22Rv1 (cell line): ENCODE results near the gene TRIB2.

Experiments used
- ZFX ChIP-seq: fragments of 450-650 bp; IDR thresholded peaks from 2 replicates; pipeline ENCODE4 v1.6.1; 2017; ENCODE audit warnings: antibody characterized with exemption, borderline replicate concordance
- TF ChIP-seq, protein P1 (sequence below): fragments of 450-650 bp; IDR thresholded peaks from 2 replicates; pipeline ENCODE4 v1.5.1; 2017; ENCODE audit warnings: mild to moderate bottlenecking

- TF ChIP-seq, protein P1, sequence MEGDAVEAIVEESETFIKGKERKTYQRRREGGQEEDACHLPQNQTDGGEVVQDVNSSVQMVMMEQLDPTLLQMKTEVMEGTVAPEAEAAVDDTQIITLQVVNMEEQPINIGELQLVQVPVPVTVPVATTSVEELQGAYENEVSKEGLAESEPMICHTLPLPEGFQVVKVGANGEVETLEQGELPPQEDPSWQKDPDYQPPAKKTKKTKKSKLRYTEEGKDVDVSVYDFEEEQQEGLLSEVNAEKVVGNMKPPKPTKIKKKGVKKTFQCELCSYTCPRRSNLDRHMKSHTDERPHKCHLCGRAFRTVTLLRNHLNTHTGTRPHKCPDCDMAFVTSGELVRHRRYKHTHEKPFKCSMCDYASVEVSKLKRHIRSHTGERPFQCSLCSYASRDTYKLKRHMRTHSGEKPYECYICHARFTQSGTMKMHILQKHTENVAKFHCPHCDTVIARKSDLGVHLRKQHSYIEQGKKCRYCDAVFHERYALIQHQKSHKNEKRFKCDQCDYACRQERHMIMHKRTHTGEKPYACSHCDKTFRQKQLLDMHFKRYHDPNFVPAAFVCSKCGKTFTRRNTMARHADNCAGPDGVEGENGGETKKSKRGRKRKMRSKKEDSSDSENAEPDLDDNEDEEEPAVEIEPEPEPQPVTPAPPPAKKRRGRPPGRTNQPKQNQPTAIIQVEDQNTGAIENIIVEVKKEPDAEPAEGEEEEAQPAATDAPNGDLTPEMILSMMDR = no peak
- TF ChIP-seq ZFX = no peak
These were observed 48.3 kb downstream of the TRIB2 start for GRCh38 chr2:12764849-12765605.
